SJCRH30 (cell line): ENCODE data around the gene TMEM59L. TPM values are rescaled to one million over a fixed set of nuclear protein-coding genes. Genes with fewer than 3 reads are reported as not detected.

Experiments
- DNase-seq, 2 experiments: peaks; one replicate each; pipeline ENCODE4 v3.0.0-alpha.2; 2015 to 2020
- H3K27ac ChIP-seq: fragments of 250-450 bp; sonication (Bioruptor Pico); 2 replicates; pipeline ENCODE4 v1.5.1; 2020; ENCODE audit warnings: mild to moderate bottlenecking, moderate library complexity
- H3K27me3 ChIP-seq: fragments of 250-450 bp; sonication (Bioruptor Pico); 2 replicates; pipeline ENCODE4 v1.5.1; 2020; ENCODE audit warnings: mild to moderate bottlenecking, moderate library complexity
- H3K36me3 ChIP-seq: fragments of 250-450 bp; sonication (Bioruptor Pico); 2 replicates; pipeline ENCODE4 v1.5.1; 2020; ENCODE audit warnings: mild to moderate bottlenecking, moderate library complexity
- H3K4me1 ChIP-seq: fragments of 250-450 bp; sonication (Bioruptor Pico); 2 replicates; pipeline ENCODE4 v1.5.1; 2020; ENCODE audit warnings: mild to moderate bottlenecking, moderate library complexity
- H3K4me3 ChIP-seq: fragments of 250-450 bp; sonication (Bioruptor Pico); 2 replicates; pipeline ENCODE4 v1.5.1; 2020; ENCODE audit warnings: mild to moderate bottlenecking, moderate library complexity
- H3K9me3 ChIP-seq: fragments of 250-450 bp; sonication (Bioruptor Pico); replicated peaks from 2 replicates; pipeline ENCODE4 v1.5.1; 2020; ENCODE audit warnings: mild to moderate bottlenecking, moderate library complexity
- total RNA-seq: library from RNA; depleted of rRNA; stranded (reverse); fragments of >200 nt; shearing (Covaris generic); gene quantifications from 2 replicates; pipeline ENCODE4 v1.2.3, GENCODE V29; 2014

The TMEM59L gene
- total RNA-seq, 1 experiment from 2014 or later: not detected

GRCh38 chr19:18609717-18610051 lies 3.0 kb upstream of the TMEM59L start:
- Histone ChIP-seq H3K9me3 (no peaks in the 10 kb centered on the region), H3K27me3 (peaks cover 78% of the 10 kb centered on the region), H3K27ac (no peak overlapping the region), H3K4me3 (no peak overlapping the region), H3K36me3 (no peaks in the 10 kb centered on the region), H3K4me1 (peaks cover 22% of the 10 kb centered on the region)
- DNase-seq: no peak

GRCh38 chr19:18610245-18610555 lies 2.5 kb upstream of the TMEM59L start:
- Histone ChIP-seq H3K27me3 (peaks cover 80% of the 10 kb centered on the region), H3K36me3 (no peaks in the 10 kb centered on the region), H3K9me3 (no peaks in the 10 kb centered on the region), H3K4me3 (no peak overlapping the region), H3K4me1 (peaks cover 17% of the 10 kb centered on the region), H3K27ac (no peak overlapping the region)
- DNase-seq: peak; percentile 33 to 47

DNA sequence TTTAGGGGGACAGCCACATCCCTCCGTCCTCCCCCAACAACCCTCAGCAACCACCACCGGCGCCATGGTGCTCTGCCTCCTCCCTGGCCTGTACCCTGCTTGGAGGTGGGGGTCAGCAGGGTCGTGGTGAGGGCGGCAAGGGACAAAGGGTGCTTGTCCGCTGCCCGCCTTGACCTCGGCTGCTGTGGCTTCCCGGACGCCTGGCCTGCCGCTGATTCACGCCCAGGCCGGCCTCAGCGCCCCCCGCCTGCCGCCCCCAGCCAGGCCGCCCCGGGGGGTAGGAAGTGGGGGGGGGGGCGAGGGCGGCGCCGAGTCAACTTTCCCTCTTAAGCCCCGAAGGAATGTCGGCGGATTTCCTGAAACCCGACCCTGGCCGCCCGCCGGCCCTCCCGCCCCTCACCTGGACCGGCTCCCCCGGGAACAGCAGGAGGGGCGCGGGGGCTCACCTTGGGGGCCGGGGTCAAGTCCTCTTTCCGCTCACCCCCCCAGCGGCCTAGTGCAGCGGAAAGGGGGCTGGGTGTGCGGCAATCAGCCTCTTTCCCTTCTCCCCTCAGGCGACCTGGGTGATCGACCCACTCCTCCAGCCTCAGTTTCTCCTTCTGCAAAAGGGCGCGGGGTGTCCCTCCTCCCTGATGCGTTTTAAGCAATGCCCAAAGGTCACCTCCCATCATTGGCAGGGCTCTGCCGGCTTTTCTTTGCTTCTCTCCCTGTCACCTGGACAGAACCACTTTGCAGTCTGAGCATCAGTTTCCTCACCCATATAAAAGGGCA lies 1.9 kb upstream of the TMEM59L start:
- Histone ChIP-seq H3K4me3 (no peak overlapping the region), H3K9me3 (no peaks in the 10 kb centered on the region), H3K27me3 (peaks cover 78% of the 10 kb centered on the region), H3K36me3 (no peaks in the 10 kb centered on the region), H3K4me1 (peaks cover 17% of the 10 kb centered on the region), H3K27ac (no peak overlapping the region)
- no peak for DNase-seq

DNA sequence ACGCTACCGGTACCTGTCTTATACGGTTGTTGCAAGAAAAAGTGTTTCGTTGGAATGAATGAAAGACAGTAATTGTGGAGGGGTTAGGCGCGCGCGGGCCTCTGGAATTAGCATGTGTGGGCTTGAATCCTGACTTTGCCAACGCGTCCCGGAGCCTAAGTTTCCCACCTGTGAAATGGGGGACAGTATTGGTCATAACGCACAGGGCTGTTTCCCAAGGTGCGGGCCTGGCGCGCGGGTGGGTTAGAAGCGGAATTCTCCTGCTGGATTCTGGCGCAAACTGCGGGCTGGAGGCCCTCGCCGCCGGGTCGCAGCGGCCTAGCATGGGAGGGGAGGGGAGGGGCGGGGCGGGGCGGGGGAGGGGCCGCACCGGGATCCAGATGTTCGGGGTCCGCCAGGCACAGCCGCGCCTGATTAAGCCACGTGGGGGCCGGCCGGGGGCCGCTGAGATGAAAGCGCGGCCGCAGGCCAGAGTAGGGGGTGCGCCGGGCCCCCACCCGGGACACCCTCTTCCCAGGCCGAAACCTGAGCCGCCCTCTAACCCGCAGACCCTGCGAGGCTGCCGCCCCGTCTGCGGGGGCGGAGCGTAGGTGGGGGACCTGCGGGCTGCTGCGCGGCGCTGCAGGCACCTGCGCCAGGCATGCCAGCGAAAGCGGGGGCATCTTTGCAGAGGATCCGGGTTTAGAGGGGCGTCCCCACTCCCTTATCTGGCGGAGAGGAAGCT lies 1.2 kb upstream of the TMEM59L start:
- Histone ChIP-seq H3K4me1 (peaks cover 17% of the 10 kb centered on the region), H3K27me3 (peaks cover 78% of the 10 kb centered on the region), H3K27ac (no peak overlapping the region), H3K4me3 (no peak overlapping the region), H3K9me3 (no peaks in the 10 kb centered on the region), H3K36me3 (no peaks in the 10 kb centered on the region)
- no peak for DNase-seq

GRCh38 chr19:18612051-18612771 lies 459 bp upstream of the TMEM59L start:
- peaks cover 77% of the 10 kb centered on the region for H3K27me3 ChIP-seq
- peak overlapping the region; percentile 34 for H3K4me3 ChIP-seq
- no peaks in the 10 kb centered on the region for H3K36me3 ChIP-seq
- DNase-seq: no peak
- H3K4me1 ChIP-seq: peaks cover 17% of the 10 kb centered on the region
- H3K27ac ChIP-seq: no peak overlapping the region
- H3K9me3 ChIP-seq: no peaks in the 10 kb centered on the region

DNA sequence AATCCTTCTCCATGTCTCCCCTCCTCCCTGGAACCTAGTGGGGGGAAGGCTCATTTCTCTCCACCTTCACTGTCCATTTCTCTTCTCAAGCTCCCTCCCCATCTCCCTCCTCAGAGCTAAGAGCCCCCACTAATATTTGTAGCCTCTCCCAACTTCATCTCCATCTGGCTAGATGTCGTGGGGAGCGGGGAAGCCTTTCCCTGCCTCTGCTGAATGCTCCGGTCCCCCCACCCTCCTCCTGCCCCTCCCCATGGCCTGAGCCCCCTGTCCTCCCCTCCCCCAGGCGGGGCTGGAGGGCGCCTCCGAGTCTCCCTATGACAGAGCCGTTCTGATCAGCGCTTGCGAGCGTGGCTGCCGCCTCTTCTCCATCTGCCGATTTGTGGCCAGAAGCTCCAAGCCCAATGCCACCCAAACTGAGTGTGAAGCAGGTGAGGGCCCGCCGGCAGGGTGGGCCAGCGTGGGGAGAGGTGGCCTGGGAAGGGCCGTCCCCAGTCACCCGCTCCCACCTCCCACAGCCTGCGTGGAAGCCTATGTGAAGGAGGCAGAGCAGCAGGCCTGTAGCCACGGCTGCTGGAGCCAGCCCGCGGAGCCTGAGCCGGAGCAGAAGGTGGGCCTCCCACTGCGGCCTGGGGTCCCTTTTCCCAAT lies 1.0 kb downstream of the TMEM59L start:
- H3K27me3 ChIP-seq: peaks cover 62% of the 10 kb centered on the region
- peaks cover 17% of the 10 kb centered on the region for H3K4me1 ChIP-seq
- no peaks in the 10 kb centered on the region for H3K9me3 ChIP-seq
- no peaks in the 10 kb centered on the region for H3K36me3 ChIP-seq
- H3K4me3 ChIP-seq: no peak overlapping the region
- H3K27ac ChIP-seq: no peak overlapping the region
- DNase-seq: no peak

- no peak for DNase-seq
- H3K4me1 ChIP-seq: peaks cover 6% of the 10 kb centered on the region
- H3K27me3 ChIP-seq: peaks cover 39% of the 10 kb centered on the region
- no peaks in the 10 kb centered on the region for H3K9me3 ChIP-seq
- no peak overlapping the region for H3K27ac ChIP-seq
- no peaks in the 10 kb centered on the region for H3K36me3 ChIP-seq
- H3K4me3 ChIP-seq: no peak overlapping the region
Observed at GRCh38 chr19:18616023-18616422, 3.4 kb downstream of the TMEM59L start.

GRCh38 chr19:18617562-18617961 lies 4.9 kb downstream of the TMEM59L start:
- DNase-seq: no peak
- Histone ChIP-seq H3K4me1 (peaks cover under 1% of the 10 kb centered on the region; the same call in 1 of the 2 replicates), H3K4me3 (no peak overlapping the region), H3K9me3 (no peaks in the 10 kb centered on the region), H3K27me3 (peaks cover 26% of the 10 kb centered on the region), H3K27ac (no peak overlapping the region), H3K36me3 (no peaks in the 10 kb centered on the region)

DNA sequence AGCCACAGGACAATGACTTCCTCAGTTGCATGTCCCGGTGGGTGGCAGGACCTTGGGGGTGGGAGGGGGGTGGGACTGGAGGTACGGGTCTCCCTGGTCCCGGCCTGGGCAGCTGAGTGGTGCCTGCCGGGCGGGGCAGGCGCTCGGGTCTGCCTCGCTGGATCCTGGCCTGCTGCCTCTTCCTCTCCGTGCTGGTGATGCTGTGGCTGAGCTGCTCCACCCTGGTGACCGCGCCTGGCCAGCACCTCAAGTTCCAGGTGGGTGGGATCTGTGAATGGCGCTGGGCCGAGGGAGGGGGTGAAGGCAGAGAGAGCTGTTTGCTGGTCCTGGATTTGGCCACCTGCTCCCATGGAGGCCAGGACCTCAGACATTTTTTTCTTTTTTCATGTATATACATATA lies 5.6 kb downstream of the TMEM59L start:
- Histone ChIP-seq H3K4me3 (no peak overlapping the region), H3K9me3 (no peaks in the 10 kb centered on the region), H3K27me3 (peaks cover 22% of the 10 kb centered on the region), H3K27ac (no peak overlapping the region), H3K4me1 (no peaks in the 10 kb centered on the region), H3K36me3 (no peaks in the 10 kb centered on the region)
- no peak for DNase-seq

- DNase-seq: no peak
- Histone ChIP-seq H3K36me3 (no peaks in the 10 kb centered on the region), H3K27me3 (peaks cover 2% of the 10 kb centered on the region), H3K27ac (no peak overlapping the region), H3K4me1 (no peaks in the 10 kb centered on the region), H3K9me3 (no peaks in the 10 kb centered on the region), H3K4me3 (no peak overlapping the region)
Observed at GRCh38 chr19:18620311-18620710, 7.6 kb downstream of the TMEM59L start.

- DNase-seq: no peak
Observed at GRCh38 chr19:18620902-18621301, 8.2 kb downstream of the TMEM59L start.

DNA sequence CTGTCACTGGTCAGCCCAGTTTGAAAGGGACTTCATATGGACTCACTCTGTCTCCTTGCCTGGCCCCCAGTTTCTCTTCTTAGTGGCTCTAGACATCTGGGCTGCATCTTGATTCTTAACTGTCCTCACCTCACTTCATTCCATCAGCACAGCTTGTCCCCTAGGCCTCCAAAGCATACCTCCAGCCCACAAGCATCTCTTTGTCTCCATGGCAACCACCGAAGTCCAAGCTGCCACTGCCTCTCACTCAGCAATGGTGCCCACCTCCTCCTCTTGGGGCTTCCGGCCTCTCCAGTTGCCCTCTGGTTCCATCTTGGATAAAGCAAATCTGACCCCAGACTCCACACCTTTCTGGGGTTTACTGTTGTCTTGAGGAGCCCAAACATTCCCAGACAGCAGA lies 14.2 kb downstream of the TMEM59L start:
- no peaks in the 10 kb centered on the region for H3K9me3 ChIP-seq
- no peaks in the 10 kb centered on the region for H3K36me3 ChIP-seq
- H3K4me1 ChIP-seq: no peaks in the 10 kb centered on the region
- H3K27me3 ChIP-seq: 0 out of 2 replicates have a peak, but pooled peaks cover 2% of the 10 kb centered on the region
- H3K27ac ChIP-seq: no peak overlapping the region
- no peak for DNase-seq
- no peak overlapping the region for H3K4me3 ChIP-seq

More at GRCh38 chr19:18620902-18621301, 8.2 kb downstream of the TMEM59L start:
- H3K36me3 ChIP-seq: no peaks in the 10 kb centered on the region
- H3K4me3 ChIP-seq: no peak overlapping the region
- H3K9me3 ChIP-seq: no peaks in the 10 kb centered on the region
- no peak overlapping the region for H3K27ac ChIP-seq
- H3K27me3 ChIP-seq: no peaks in the 10 kb centered on the region
- H3K4me1 ChIP-seq: no peaks in the 10 kb centered on the region

DNA sequence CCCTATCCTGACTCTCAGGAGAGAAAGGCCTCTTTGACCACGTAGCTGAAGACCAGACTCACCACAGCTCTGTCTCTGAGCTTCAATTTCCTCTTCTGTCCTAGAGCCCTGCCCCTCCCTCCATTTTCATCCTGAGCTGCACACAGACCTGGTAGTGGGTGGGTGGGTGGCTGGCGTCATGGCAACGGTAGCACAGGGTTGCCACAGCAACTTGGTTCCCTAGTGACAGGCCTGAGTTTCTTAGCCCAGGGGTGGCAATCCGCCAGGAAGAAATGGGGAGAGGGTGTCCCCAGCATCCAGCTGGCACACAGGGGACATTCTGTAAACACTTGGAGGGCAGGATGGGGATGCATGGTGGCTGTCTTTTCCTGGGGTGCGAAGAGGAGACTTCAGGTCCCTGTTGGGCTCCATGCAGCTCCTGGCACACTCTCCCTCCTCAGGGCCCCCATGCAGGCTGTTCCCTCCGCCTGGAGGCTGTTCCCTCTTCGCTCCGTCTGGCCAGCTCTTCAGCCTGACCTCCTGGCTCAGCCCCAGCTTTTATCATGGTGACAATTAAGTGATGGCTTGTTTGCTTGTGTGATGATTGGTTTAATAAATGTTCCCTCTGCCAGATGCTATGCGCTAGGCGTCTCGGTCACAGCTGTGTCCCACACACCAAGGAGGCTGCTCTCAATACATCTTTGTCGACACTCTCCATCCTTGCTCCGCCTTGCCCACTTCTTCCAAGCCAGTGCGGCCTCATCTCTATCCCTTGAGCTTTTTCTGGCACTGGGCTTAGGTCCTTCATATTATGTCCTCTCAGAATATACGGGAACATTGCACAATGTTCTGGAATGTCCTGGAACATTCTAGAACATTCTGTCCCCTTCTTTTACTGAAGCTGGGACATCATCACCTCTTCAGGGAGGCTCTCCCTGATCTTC lies 16.8 kb downstream of the TMEM59L start:
- Histone ChIP-seq H3K27me3 (0 out of 2 replicates have a peak, but pooled peaks cover 3% of the 10 kb centered on the region), H3K4me3 (no peak overlapping the region), H3K9me3 (no peaks in the 10 kb centered on the region), H3K27ac (no peak overlapping the region), H3K4me1 (no peaks in the 10 kb centered on the region), H3K36me3 (no peaks in the 10 kb centered on the region)
- no peak for DNase-seq

DNA sequence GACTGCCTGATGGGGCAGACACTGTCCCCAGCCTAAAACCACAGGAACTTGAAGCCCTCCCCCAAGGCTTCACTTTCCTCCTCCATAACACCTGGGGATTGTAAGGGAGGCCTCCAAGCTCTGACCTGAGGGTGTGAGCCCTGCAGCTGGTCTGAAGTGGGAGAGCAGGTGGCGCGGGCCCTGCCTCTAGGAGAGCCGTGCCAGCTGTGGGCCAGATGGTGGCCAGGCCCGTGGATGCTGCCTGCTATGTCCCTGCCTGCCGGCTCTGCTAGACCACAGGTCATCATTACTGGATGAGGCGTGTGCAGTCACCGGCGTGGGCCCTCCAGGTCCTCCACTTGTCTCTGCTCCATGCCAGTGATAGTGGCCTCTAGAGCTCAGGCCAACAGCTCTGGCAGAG lies 20.7 kb downstream of the TMEM59L start:
- H3K27me3 ChIP-seq: 0 out of 2 replicates have a peak, but pooled peaks cover 10% of the 10 kb centered on the region
- DNase-seq: peak; percentile 38 to 55
- no peak overlapping the region for H3K27ac ChIP-seq
- no peaks in the 10 kb centered on the region for H3K36me3 ChIP-seq
- H3K4me1 ChIP-seq: no peaks in the 10 kb centered on the region
- H3K9me3 ChIP-seq: no peaks in the 10 kb centered on the region
- H3K4me3 ChIP-seq: no peak overlapping the region
